Endothelial cell of umbilical vein (primary cell): ENCODE data around the gene PLOD2.

Experiments used
- CTCF ChIP-seq, 2 donors: IDR thresholded peaks; 1 replicate in 1 of 2; 2 replicates in 1 of 2; pipeline ENCODE4 v1.5.1; 2011; ENCODE audit warnings: low read length in 2 of 2, mild to moderate bottlenecking in 2 of 2, moderate library complexity in 2 of 2, control low read depth in 1 of 2, inconsistent platforms in 1 of 2, low read depth in 1 of 2; ENCODE audit not compliant: insufficient read depth in 1 of 2; ENCODE audit errors: extremely low read depth in 1 of 2
- EZH2 ChIP-seq: IDR thresholded peaks from 2 replicates; pipeline ENCODE4 v1.6.1; 2012; ENCODE audit warnings: borderline replicate concordance, low read depth, mild to moderate bottlenecking, moderate library complexity, low read length, inconsistent platforms; ENCODE audit not compliant: severe bottlenecking
- FOS ChIP-seq: IDR thresholded peaks from 2 replicates; pipeline ENCODE4 v1.6.1; 2011; ENCODE audit warnings: mild to moderate bottlenecking, low read length, moderate library complexity, borderline replicate concordance; ENCODE audit not compliant: insufficient read depth
- GATA2 ChIP-seq: IDR thresholded peaks from 2 replicates; pipeline ENCODE4 v1.7.0; 2011; ENCODE audit warnings: low read depth, mild to moderate bottlenecking, moderate library complexity, mixed read lengths, low read length; ENCODE audit not compliant: insufficient read length, insufficient read depth
- JUN ChIP-seq: IDR thresholded peaks from 2 replicates; pipeline ENCODE4 v1.6.1; 2011; ENCODE audit warnings: borderline replicate concordance, low read depth; ENCODE audit not compliant: insufficient read length, insufficient read depth
- MAX ChIP-seq: IDR thresholded peaks from 2 replicates; pipeline ENCODE4 v1.6.1; 2011; ENCODE audit not compliant: insufficient read depth, insufficient read length
- MYC ChIP-seq: IDR thresholded peaks from one replicate; pipeline ENCODE4 v1.6.1; 2011; ENCODE audit warnings: mild to moderate bottlenecking, low read depth, low read length
- POLR2A ChIP-seq: IDR thresholded peaks from 2 replicates; pipeline ENCODE4 v1.6.1; 2012; ENCODE audit warnings: low read depth, mild to moderate bottlenecking, control low read depth, low read length
- POLR2AphosphoS5 ChIP-seq: IDR thresholded peaks from 2 replicates; pipeline ENCODE4 v1.6.1; 2012; ENCODE audit warnings: low read depth, mild to moderate bottlenecking, control low read depth, low read length, moderate library complexity; ENCODE audit not compliant: insufficient read depth

GRCh38 chr3:146170591-146170990 lies 9.6 kb upstream of the PLOD2 start:
- TF ChIP-seq POLR2AphosphoS5 (no peak), CTCF (IDR thresholded peaks at IDR 0.05; ENCODE audit: extremely low read depth in 1 of 2, insufficient read depth in 1 of 2, low read depth in 1 of 2, low read length in 2 of 2) (no peak), MAX (no peak), MYC (no peak), EZH2 (no peak), GATA2 (no peak), POLR2A (no peak), JUN (no peak), FOS (no peak)
